NCI-H2196 (cell line): ENCODE data around the gene PLPPR1.

Source experiments
- DNase-seq: peaks from one replicate; lab custom pipeline; 2025; ENCODE audit not compliant: unreplicated experiment; lab: John Stamatoyannopoulos, UW

The PLPPR1 gene

GRCh38 chr9:101336091-101336490 is 307.6 kb downstream of the PLPPR1 start:
- DNase-seq, result no peak

GRCh38 chr9:101337237-101337636 is 308.7 kb downstream of the PLPPR1 start:
- no peak for DNase-seq

- DNase-seq, result no peak
These were observed 313.4 kb downstream of the PLPPR1 start for GRCh38 chr9:101341958-101342357.

- DNase-seq, result no peak
These were observed 314.1 kb downstream of the PLPPR1 start for GRCh38 chr9:101342595-101342994.

GRCh38 chr9:101350285-101350684 is 321.8 kb downstream of the PLPPR1 start:
- no peak for DNase-seq

GRCh38 chr9:101352892-101353463 is 324.5 kb downstream of the PLPPR1 start:
- no peak for DNase-seq

GRCh38 chr9:101353683-101354082 is 325.2 kb downstream of the PLPPR1 start:
- DNase-seq, result no peak

GRCh38 chr9:101354143-101354764 is 325.7 kb downstream of the PLPPR1 start:
- DNase-seq, result no peak

- no peak for DNase-seq
These were observed 326.5 kb downstream of the PLPPR1 start for GRCh38 chr9:101354765-101355708.

- no peak for DNase-seq
These were observed 328.1 kb downstream of the PLPPR1 start for GRCh38 chr9:101356619-101357018.

GRCh38 chr9:101359679-101360078 is 331.2 kb downstream of the PLPPR1 start:
- no peak for DNase-seq

- no peak for DNase-seq
These were observed 332.1 kb downstream of the PLPPR1 start for GRCh38 chr9:101360647-101361046.

GRCh38 chr9:101362450-101362849 is 333.9 kb downstream of the PLPPR1 start:
- DNase-seq, result no peak

GRCh38 chr9:101365181-101365580 is 336.7 kb downstream of the PLPPR1 start:
- no peak for DNase-seq

- no peak for DNase-seq
These were observed 337.7 kb downstream of the PLPPR1 start for GRCh38 chr9:101366038-101366756.

GRCh38 chr9:101367323-101367722 is 338.8 kb downstream of the PLPPR1 start:
- no peak for DNase-seq

- no peak for DNase-seq
These were observed 340.8 kb downstream of the PLPPR1 start for GRCh38 chr9:101369286-101369685.

GRCh38 chr9:101369884-101370531 is 341.5 kb downstream of the PLPPR1 start:
- no peak for DNase-seq

- no peak for DNase-seq
These were observed 343.3 kb downstream of the PLPPR1 start for GRCh38 chr9:101371813-101372212.

- peak; percentile 7 for DNase-seq
These were observed 344.0 kb downstream of the PLPPR1 start for GRCh38 chr9:101372327-101373118.
